Measurements from ENCODE around the gene RNF225. TPM values are rescaled to one million over a fixed set of nuclear protein-coding genes. Genes with fewer than 3 reads are reported as not detected.
"Not testable (repeated sequence)": the region's sequence is repeated elsewhere in the genome, so short reads cannot be mapped to it uniquely, and the experiment has no call there.

Gene RNF225
- total RNA-seq, 1 donor from 2014 or later, result 0.36 TPM

DNA sequence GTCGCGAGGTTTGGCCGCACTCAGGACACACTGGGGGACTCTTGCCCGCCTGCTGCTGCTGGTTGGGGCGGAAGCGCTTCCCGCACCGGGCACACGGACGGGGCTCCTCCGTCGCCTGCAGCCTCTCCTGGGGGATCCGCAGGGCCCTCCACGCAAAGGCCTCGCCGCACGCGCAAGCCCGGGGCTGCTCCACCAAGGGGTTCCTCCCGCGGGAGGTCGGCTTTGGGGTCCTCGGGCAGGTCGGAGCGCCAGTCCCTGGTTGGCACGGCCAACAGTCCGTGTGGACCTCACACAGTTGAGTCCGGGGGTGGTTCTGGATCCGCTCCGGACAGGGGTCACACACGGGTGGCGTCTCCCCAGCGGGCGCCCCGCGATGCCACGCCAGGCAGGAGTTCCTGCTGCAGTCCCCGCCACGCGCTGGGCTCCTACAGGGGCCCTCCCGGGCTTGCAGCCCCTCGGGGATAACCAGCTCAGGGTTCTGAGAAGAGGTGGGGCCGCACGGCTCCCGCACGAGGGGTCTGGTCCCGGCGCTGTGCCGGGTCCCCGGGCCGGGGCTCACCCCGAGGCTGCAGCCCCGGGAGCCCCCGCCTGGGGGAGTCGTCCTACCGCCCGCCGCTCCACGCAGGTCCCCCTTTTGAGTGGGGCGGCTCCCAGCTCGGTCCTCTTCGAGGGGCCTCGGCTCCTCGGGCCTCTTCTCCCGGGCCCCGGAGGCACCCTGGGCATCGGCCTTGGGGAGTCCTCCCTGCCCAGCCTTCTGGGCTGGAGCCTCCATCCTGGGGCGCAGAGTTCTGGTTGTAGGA lies 26.7 kb upstream of the RNF225 start:
- Histone ChIP-seq H3K9me3 (ENCODE audit: insufficient read depth, low read depth, low read length) (peaks cover 3% of the 10 kb centered on the region), H3K79me2 (ENCODE audit: insufficient read depth, low read length) (no peaks in the 10 kb centered on the region), H2AFZ (ENCODE audit: low read depth, low read length) (no peak overlapping the region), H3K4me3 (ENCODE audit: insufficient read depth, low read depth, low read length) (no peak overlapping the region), H4K20me1 (ENCODE audit: insufficient read depth, low read length) (no peaks in the 10 kb centered on the region), H3K36me3 (ENCODE audit: insufficient read depth, low read length) (no peaks in the 10 kb centered on the region), H3K9ac (ENCODE audit: low read length) (no peak overlapping the region), H3K4me2 (ENCODE audit: low read length) (no peak overlapping the region), H3K27ac (ENCODE audit: low read depth, low read length) (no peak overlapping the region), H3K27me3 (ENCODE audit: insufficient read depth, low read length) (no peaks in the 10 kb centered on the region), H3K4me1 (ENCODE audit: insufficient read depth, low read length) (no peaks in the 10 kb centered on the region)
- peaks cover 6% of the 10 kb centered on the region for H3K36me3 Mint-ChIP-seq (ENCODE audit: low read depth, unreplicated experiment)
- H3K27me3 Mint-ChIP-seq (ENCODE audit: low read depth, unreplicated experiment), result no peaks in the 10 kb centered on the region
- TF ChIP-seq EZH2 (IDR thresholded peaks at IDR 0.05; ENCODE audit: insufficient read depth, low read length), result no peak
- H3K9me3 Mint-ChIP-seq (ENCODE audit: unreplicated experiment), result peaks cover 2% of the 10 kb centered on the region
- no peak overlapping the region for H3K27ac Mint-ChIP-seq (ENCODE audit: unreplicated experiment)
- DNase-seq (ENCODE audit: low read depth) (no peak), FAIRE-seq (no peak)
- no peak overlapping the region for H3K4me3 Mint-ChIP-seq (ENCODE audit: unreplicated experiment)
- H3K4me1 Mint-ChIP-seq (ENCODE audit: low read depth, unreplicated experiment), result peaks cover 1% of the 10 kb centered on the region

GRCh38 chr19:58372311-58373133 lies 22.9 kb upstream of the RNF225 start:
- Histone ChIP-seq H3K4me3 (ENCODE audit: insufficient read depth, low read depth, low read length) (no peak overlapping the region), H3K79me2 (ENCODE audit: insufficient read depth, low read length) (no peaks in the 10 kb centered on the region), H3K9ac (ENCODE audit: low read length) (no peak overlapping the region), H2AFZ (ENCODE audit: low read depth, low read length) (no peak overlapping the region), H4K20me1 (ENCODE audit: insufficient read depth, low read length) (no peaks in the 10 kb centered on the region), H3K4me1 (ENCODE audit: insufficient read depth, low read length) (no peaks in the 10 kb centered on the region), H3K27me3 (ENCODE audit: insufficient read depth, low read length) (no peaks in the 10 kb centered on the region), H3K36me3 (ENCODE audit: insufficient read depth, low read length) (no peaks in the 10 kb centered on the region), H3K9me3 (ENCODE audit: insufficient read depth, low read depth, low read length) (no peaks in the 10 kb centered on the region), H3K4me2 (ENCODE audit: low read length) (no peak overlapping the region), H3K27ac (ENCODE audit: low read depth, low read length) (no peak overlapping the region)
- H3K27ac Mint-ChIP-seq (ENCODE audit: unreplicated experiment), result no peak overlapping the region
- no peaks in the 10 kb centered on the region for H3K4me1 Mint-ChIP-seq (ENCODE audit: low read depth, unreplicated experiment)
- no peak for FAIRE-seq
- no peaks in the 10 kb centered on the region for H3K27me3 Mint-ChIP-seq (ENCODE audit: low read depth, unreplicated experiment)
- TF ChIP-seq, protein P1, sequence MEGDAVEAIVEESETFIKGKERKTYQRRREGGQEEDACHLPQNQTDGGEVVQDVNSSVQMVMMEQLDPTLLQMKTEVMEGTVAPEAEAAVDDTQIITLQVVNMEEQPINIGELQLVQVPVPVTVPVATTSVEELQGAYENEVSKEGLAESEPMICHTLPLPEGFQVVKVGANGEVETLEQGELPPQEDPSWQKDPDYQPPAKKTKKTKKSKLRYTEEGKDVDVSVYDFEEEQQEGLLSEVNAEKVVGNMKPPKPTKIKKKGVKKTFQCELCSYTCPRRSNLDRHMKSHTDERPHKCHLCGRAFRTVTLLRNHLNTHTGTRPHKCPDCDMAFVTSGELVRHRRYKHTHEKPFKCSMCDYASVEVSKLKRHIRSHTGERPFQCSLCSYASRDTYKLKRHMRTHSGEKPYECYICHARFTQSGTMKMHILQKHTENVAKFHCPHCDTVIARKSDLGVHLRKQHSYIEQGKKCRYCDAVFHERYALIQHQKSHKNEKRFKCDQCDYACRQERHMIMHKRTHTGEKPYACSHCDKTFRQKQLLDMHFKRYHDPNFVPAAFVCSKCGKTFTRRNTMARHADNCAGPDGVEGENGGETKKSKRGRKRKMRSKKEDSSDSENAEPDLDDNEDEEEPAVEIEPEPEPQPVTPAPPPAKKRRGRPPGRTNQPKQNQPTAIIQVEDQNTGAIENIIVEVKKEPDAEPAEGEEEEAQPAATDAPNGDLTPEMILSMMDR (IDR thresholded peaks at IDR 0.05; ENCODE audit: insufficient read depth, low read depth, low read length), result no peak
- no peak for TF ChIP-seq EZH2 (IDR thresholded peaks at IDR 0.05; ENCODE audit: insufficient read depth, low read length)
- peaks cover 3% of the 10 kb centered on the region for H3K36me3 Mint-ChIP-seq (ENCODE audit: low read depth, unreplicated experiment)
- no peak overlapping the region for H3K4me3 Mint-ChIP-seq (ENCODE audit: unreplicated experiment)
- no peak for DNase-seq (ENCODE audit: low read depth)
- H3K9me3 Mint-ChIP-seq (ENCODE audit: unreplicated experiment), result peaks cover 2% of the 10 kb centered on the region

DNA sequence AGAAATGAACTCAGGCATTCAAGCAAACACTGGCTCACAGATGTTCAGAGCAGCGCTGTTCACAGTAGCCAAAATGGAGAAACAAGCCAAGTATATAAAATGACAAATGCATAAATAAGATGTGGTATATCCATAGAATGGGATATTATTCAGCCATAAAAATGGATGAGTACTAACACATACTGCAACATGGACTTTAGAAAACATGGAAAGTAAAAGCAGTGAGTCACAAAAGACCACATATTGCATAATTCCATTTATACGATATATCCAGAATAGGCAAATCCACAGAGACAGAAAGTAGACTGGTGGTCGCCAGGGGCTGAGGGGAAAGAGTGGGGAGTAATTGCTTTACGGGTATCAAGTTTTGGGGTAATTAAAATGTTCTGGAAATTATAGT lies 21.3 kb upstream of the RNF225 start:
- H3K9me3 ChIP-seq (ENCODE audit: insufficient read depth, low read depth, low read length), result no peaks in the 10 kb centered on the region
- no peak for FAIRE-seq
- H3K4me1 ChIP-seq (ENCODE audit: insufficient read depth, low read length), result no peaks in the 10 kb centered on the region
- Mint-ChIP-seq H3K4me3 (ENCODE audit: unreplicated experiment) (no peak overlapping the region), H3K36me3 (ENCODE audit: low read depth, unreplicated experiment) (peaks cover 3% of the 10 kb centered on the region), H3K27me3 (ENCODE audit: low read depth, unreplicated experiment) (no peaks in the 10 kb centered on the region), H3K9me3 (ENCODE audit: unreplicated experiment) (peaks cover 2% of the 10 kb centered on the region), H3K27ac (ENCODE audit: unreplicated experiment) (no peak overlapping the region), H3K4me1 (ENCODE audit: low read depth, unreplicated experiment) (no peaks in the 10 kb centered on the region)
- peaks cover 2% of the 10 kb centered on the region for H3K79me2 ChIP-seq (ENCODE audit: insufficient read depth, low read length)
- H3K27ac ChIP-seq (ENCODE audit: low read depth, low read length), result no peak overlapping the region
- TF ChIP-seq EZH2 (IDR thresholded peaks at IDR 0.05; ENCODE audit: insufficient read depth, low read length), result no peak
- TF ChIP-seq, protein P1 (IDR thresholded peaks at IDR 0.05; ENCODE audit: insufficient read depth, low read depth, low read length), result no peak
- H3K27me3 ChIP-seq (ENCODE audit: insufficient read depth, low read length), result no peaks in the 10 kb centered on the region
- no peaks in the 10 kb centered on the region for H3K36me3 ChIP-seq (ENCODE audit: insufficient read depth, low read length)
- H3K9ac ChIP-seq (ENCODE audit: low read length), result no peak overlapping the region
- no peak overlapping the region for H3K4me2 ChIP-seq (ENCODE audit: low read length)
- no peak overlapping the region for H2AFZ ChIP-seq (ENCODE audit: low read depth, low read length)
- H3K4me3 ChIP-seq (ENCODE audit: insufficient read depth, low read depth, low read length), result no peak overlapping the region
- no peaks in the 10 kb centered on the region for H4K20me1 ChIP-seq (ENCODE audit: insufficient read depth, low read length)
- DNase-seq (ENCODE audit: low read depth), result no peak

GRCh38 chr19:58376724-58377123 lies 18.7 kb upstream of the RNF225 start:
- not testable (repeated sequence) for H3K9me3 Mint-ChIP-seq (ENCODE audit: unreplicated experiment); H3K4me2 ChIP-seq (ENCODE audit: low read length); H4K20me1 ChIP-seq (ENCODE audit: insufficient read depth, low read length); H3K4me1 Mint-ChIP-seq (ENCODE audit: low read depth, unreplicated experiment); H3K36me3 ChIP-seq (ENCODE audit: insufficient read depth, low read length); H3K9me3 ChIP-seq (ENCODE audit: insufficient read depth, low read depth, low read length); H2AFZ ChIP-seq (ENCODE audit: low read depth, low read length); H3K4me1 ChIP-seq (ENCODE audit: insufficient read depth, low read length); H3K27me3 Mint-ChIP-seq (ENCODE audit: low read depth, unreplicated experiment); H3K36me3 Mint-ChIP-seq (ENCODE audit: low read depth, unreplicated experiment); H3K27ac Mint-ChIP-seq (ENCODE audit: unreplicated experiment); H3K27me3 ChIP-seq (ENCODE audit: insufficient read depth, low read length); DNase-seq (ENCODE audit: low read depth); H3K4me3 ChIP-seq (ENCODE audit: insufficient read depth, low read depth, low read length); H3K27ac ChIP-seq (ENCODE audit: low read depth, low read length); H3K4me3 Mint-ChIP-seq (ENCODE audit: unreplicated experiment); FAIRE-seq; H3K9ac ChIP-seq (ENCODE audit: low read length)
- H3K79me2 ChIP-seq (ENCODE audit: insufficient read depth, low read length), result peaks cover 10% of the 10 kb centered on the region
